ENCODE results near the gene AHDC1.

- TF ChIP-seq POLR2A (IDR thresholded peaks at IDR 0.05) (no peak), POLR2AphosphoS5 (IDR thresholded peaks at IDR 0.05) (peak in 2 of 3 donors; percentile 21 to 40), CTCF (IDR thresholded peaks at IDR 0.05) (no peak), EP300 (IDR thresholded peaks at IDR 0.05) (no peak)
Measured at GRCh38 chr1:27527890-27528817, 75.8 kb downstream of the AHDC1 start.

All from stomach (tissue), 4 donors.